HG03025 (cell line): ENCODE measurements around the gene PTGDR2.

Experiments
- ATAC-seq: cut with Tn5 transposase; IDR thresholded peaks from one replicate; pipeline ENCODE4 v1.9.1; 2021; ENCODE audit warnings: mild to moderate bottlenecking, moderate library complexity; ENCODE audit not compliant: unreplicated experiment, low FRiP score

PTGDR2 gene

GRCh38 chr11:60874421-60875365 lies 18.9 kb upstream of the PTGDR2 start:
- no peak for ATAC-seq

GRCh38 chr11:60873533-60873932 lies 17.8 kb upstream of the PTGDR2 start:
- ATAC-seq = no peak

GRCh38 chr11:60872961-60873524 lies 17.3 kb upstream of the PTGDR2 start:
- no peak for ATAC-seq

- ATAC-seq = no peak
Observed at GRCh38 chr11:60872124-60872960, 16.6 kb upstream of the PTGDR2 start.

GRCh38 chr11:60871378-60872061 lies 15.8 kb upstream of the PTGDR2 start:
- ATAC-seq = no peak

GRCh38 chr11:60870733-60871377 lies 15.1 kb upstream of the PTGDR2 start:
- no peak for ATAC-seq

GRCh38 chr11:60870276-60870675 lies 14.5 kb upstream of the PTGDR2 start:
- ATAC-seq = no peak

- no peak for ATAC-seq
Observed at GRCh38 chr11:60869451-60869825, 13.7 kb upstream of the PTGDR2 start.

- ATAC-seq = no peak
Observed at GRCh38 chr11:60868682-60869450, 13.1 kb upstream of the PTGDR2 start.

- no peak for ATAC-seq
Observed at GRCh38 chr11:60867871-60868681, 12.3 kb upstream of the PTGDR2 start.

GRCh38 chr11:60866911-60867870 lies 11.4 kb upstream of the PTGDR2 start, which contains the start of gene ZP1:
Gene ZP1 (plus strand): TSS chr11:60867542. CDS start chr11:60867562, 20 bp downstream.
- no peak for ATAC-seq

- ATAC-seq = no peak
Observed at GRCh38 chr11:60864856-60865513, 9.2 kb upstream of the PTGDR2 start.

GRCh38 chr11:60863550-60864521 lies 8.1 kb upstream of the PTGDR2 start:
- ATAC-seq = no peak

GRCh38 chr11:60862171-60862570 lies 6.4 kb upstream of the PTGDR2 start:
- no peak for ATAC-seq

GRCh38 chr11:60860943-60861342 lies 5.2 kb upstream of the PTGDR2 start:
- no peak for ATAC-seq
